Spinal cord (tissue), 10 donors: ENCODE data around the gene ADCYAP1R1. TPM values are rescaled to one million over a fixed set of nuclear protein-coding genes. Genes with fewer than 3 reads are reported as not detected.
A peak's percentile ranks its signal among the peaks of the same experiment; 100 is the strongest.

ENCODE experiments used
- DNase-seq, 6 donors: peaks; one replicate each; pipeline versions ENCODE4 v3.0.0 to v3.0.0-alpha.2; 2013 to 2015; ENCODE audit warnings: low spot score in 6 of 6, low read depth in 4 of 6
- H3K27ac ChIP-seq: one replicate; pipeline ENCODE4 v1.5.1; 2013; ENCODE audit warnings: low read depth, low read length, control low read depth
- H3K27me3 ChIP-seq: one replicate; pipeline ENCODE4 v1.6.1; 2013; ENCODE audit warnings: low read length; ENCODE audit not compliant: control insufficient read depth, insufficient read depth
- H3K36me3 ChIP-seq: one replicate; pipeline ENCODE4 v1.6.1; 2013; ENCODE audit warnings: low read length; ENCODE audit not compliant: control insufficient read depth, insufficient read depth
- H3K4me1 ChIP-seq: one replicate; pipeline ENCODE4 v1.6.1; 2013; ENCODE audit warnings: low read length; ENCODE audit not compliant: control insufficient read depth, insufficient read depth
- H3K4me3 ChIP-seq: one replicate; pipeline ENCODE4 v1.5.1; 2013; ENCODE audit warnings: low read depth, low read length, control low read depth
- H3K9me3 ChIP-seq: one replicate; pipeline ENCODE4 v1.6.1; 2013; ENCODE audit warnings: low read length; ENCODE audit not compliant: control insufficient read depth, insufficient read depth
- WGBS: methylation state at CpG from one replicate; pipeline ENCODE4 v1.1.5; 2013; ENCODE audit warnings: missing lambda C conversion rate; ENCODE audit not compliant: insufficient coverage; 5-methylcytosine and 5-hydroxymethylcytosine counted together
- long read RNA-seq, 4 donors: transcript quantifications; one replicate each; lab custom pipeline, GENCODE V29; 2026
- polyA plus RNA-seq, 2 donors: library from polyadenylated mRNA; unstranded; fragments of 120-200 nt; gene quantifications; one replicate each; pipeline ENCODE4 v1.2.1, GENCODE V29; 2013; ENCODE audit not compliant: insufficient read length in 2 of 2
- total RNA-seq, 2 donors: library from RNA; depleted of rRNA in 1 of 2; stranded (reverse); fragments of 120-200 nt in 1 of 2; fragments of >200 nt in 1 of 2; gene quantifications; one replicate each; pipeline versions ENCODE4 v1.2.3 to v1.2.4, GENCODE V29; 2013 to 2014
- donor health status: healthy.

ADCYAP1R1 gene
- 10 to 100 TPM; 68.2 to 88.8 TPM for total RNA-seq
- polyA plus RNA-seq: 100 to 1,000 TPM; 188 to 253 TPM
- long read RNA-seq, donor 1, full-length matches to known transcripts: 11 of 95 reads
- long read RNA-seq, donor 1, partial matches to known transcripts: 84 of 95 reads
- long read RNA-seq, donor 1, other reads (novel, unspliced or antisense): 0 of 95 reads
- long read RNA-seq, donor 2, full-length matches to known transcripts: 13 of 47 reads
- long read RNA-seq, donor 2, partial matches to known transcripts: 34 of 47 reads
- long read RNA-seq, donor 2, other reads (novel, unspliced or antisense): 0 of 47 reads
- long read RNA-seq, donor 3, full-length matches to known transcripts: 9 of 63 reads
- long read RNA-seq, donor 3, partial matches to known transcripts: 54 of 63 reads
- long read RNA-seq, donor 3, other reads (novel, unspliced or antisense): 0 of 63 reads
- long read RNA-seq, donor 4: 0 reads

GRCh38 chr7:31051598-31052486 is at the start of gene ADCYAP1R1:
Gene ADCYAP1R1 (plus strand): TSS chr7:31052308. CDS start chr7:31063265, 10,957 bp downstream.
- peaks cover 72% of the 10 kb centered on the region for H3K4me1 ChIP-seq
- H3K36me3 ChIP-seq: peaks cover 14% of the 10 kb centered on the region
- DNase-seq: peak in 5 of 6 donors; percentile 73 to 96 (median 84)
- peak within 1 kb of the TSS; percentile 77 for H3K27ac ChIP-seq
- peak within 1 kb of the TSS; percentile 53 for H3K4me3 ChIP-seq
- peaks cover 5% of the 10 kb centered on the region for H3K27me3 ChIP-seq
- 2% methylated on average over 38 of the region's 56 CpGs for WGBS
- no peaks in the 10 kb centered on the region for H3K9me3 ChIP-seq

- no CpG with 5 or more reads among the region's 2 CpGs for WGBS
- H3K4me3 ChIP-seq: no peak overlapping the region
- H3K36me3 ChIP-seq: no peaks in the 10 kb centered on the region
- no peaks in the 10 kb centered on the region for H3K27me3 ChIP-seq
- H3K27ac ChIP-seq: no peak overlapping the region
- H3K4me1 ChIP-seq: peaks cover 4% of the 10 kb centered on the region
- no peak for DNase-seq
- H3K9me3 ChIP-seq: no peaks in the 10 kb centered on the region
These were observed 49.0 kb upstream of the ADCYAP1R1 start for GRCh38 chr7:31003097-31003496.

GRCh38 chr7:31003721-31004120 is 48.4 kb upstream of the ADCYAP1R1 start:
- Histone ChIP-seq H3K27me3 (no peaks in the 10 kb centered on the region), H3K4me1 (peaks cover 4% of the 10 kb centered on the region), H3K9me3 (no peaks in the 10 kb centered on the region), H3K27ac (no peak overlapping the region), H3K36me3 (no peaks in the 10 kb centered on the region), H3K4me3 (no peak overlapping the region)
- no peak for DNase-seq
- 85% methylated on average over 5 of the region's 6 CpGs for WGBS

- 83% methylated on average over 1 of the region's 1 CpG for WGBS
- H3K36me3 ChIP-seq: no peaks in the 10 kb centered on the region
- DNase-seq: no peak
- no peak overlapping the region for H3K4me3 ChIP-seq
- no peaks in the 10 kb centered on the region for H3K9me3 ChIP-seq
- no peaks in the 10 kb centered on the region for H3K27me3 ChIP-seq
- peaks cover 4% of the 10 kb centered on the region for H3K4me1 ChIP-seq
- H3K27ac ChIP-seq: no peak overlapping the region
These were observed 47.7 kb upstream of the ADCYAP1R1 start for GRCh38 chr7:31004393-31004792.

GRCh38 chr7:31006857-31007256 is 45.3 kb upstream of the ADCYAP1R1 start:
- H3K27ac ChIP-seq: no peak overlapping the region
- WGBS: 75% methylated on average over 6 of the region's 6 CpGs

GRCh38 chr7:31007634-31008033 is 44.5 kb upstream of the ADCYAP1R1 start:
- H3K4me3 ChIP-seq: no peak overlapping the region
- 88% methylated on average over 5 of the region's 5 CpGs for WGBS
- H3K27ac ChIP-seq: no peak overlapping the region
- H3K9me3 ChIP-seq: no peaks in the 10 kb centered on the region
- no peaks in the 10 kb centered on the region for H3K27me3 ChIP-seq
- peaks cover 4% of the 10 kb centered on the region for H3K4me1 ChIP-seq
- DNase-seq: no peak
- no peaks in the 10 kb centered on the region for H3K36me3 ChIP-seq

More at GRCh38 chr7:31006857-31007256, 45.3 kb upstream of the ADCYAP1R1 start:
- Histone ChIP-seq H3K4me1 (peaks cover 4% of the 10 kb centered on the region), H3K36me3 (no peaks in the 10 kb centered on the region), H3K4me3 (no peak overlapping the region), H3K27me3 (no peaks in the 10 kb centered on the region), H3K9me3 (no peaks in the 10 kb centered on the region)
- no peak for DNase-seq

GRCh38 chr7:31014826-31015225 is 37.3 kb upstream of the ADCYAP1R1 start:
- peaks cover 29% of the 10 kb centered on the region for H3K4me1 ChIP-seq
- peak in 2 of 6 donors; percentile 41 to 64 for DNase-seq
- WGBS: 53% methylated on average over 2 of the region's 3 CpGs
- no peak overlapping the region for H3K4me3 ChIP-seq
- no peaks in the 10 kb centered on the region for H3K9me3 ChIP-seq
- no peaks in the 10 kb centered on the region for H3K27me3 ChIP-seq
- no peaks in the 10 kb centered on the region for H3K36me3 ChIP-seq
- no peak overlapping the region for H3K27ac ChIP-seq

- no peak overlapping the region for H3K4me3 ChIP-seq
- H3K27me3 ChIP-seq: no peaks in the 10 kb centered on the region
- peak in 2 of 6 donors; percentile 42 to 61 for DNase-seq
- no peaks in the 10 kb centered on the region for H3K36me3 ChIP-seq
- peaks cover 29% of the 10 kb centered on the region for H3K4me1 ChIP-seq
- H3K27ac ChIP-seq: no peak overlapping the region
- 71% methylated on average over 6 of the region's 7 CpGs for WGBS
- H3K9me3 ChIP-seq: no peaks in the 10 kb centered on the region
These were observed 35.0 kb upstream of the ADCYAP1R1 start for GRCh38 chr7:31017032-31017675.

- H3K4me3 ChIP-seq: no peak overlapping the region
- H3K4me1 ChIP-seq: peaks cover 29% of the 10 kb centered on the region
- no peaks in the 10 kb centered on the region for H3K9me3 ChIP-seq
- no peak for DNase-seq
- 90% methylated on average over 5 of the region's 5 CpGs for WGBS
- H3K27me3 ChIP-seq: no peaks in the 10 kb centered on the region
- H3K27ac ChIP-seq: no peak overlapping the region
- H3K36me3 ChIP-seq: no peaks in the 10 kb centered on the region
These were observed 34.4 kb upstream of the ADCYAP1R1 start for GRCh38 chr7:31017721-31018120.
